NCI-H1417 (cell line): ENCODE data around the gene AKT1.
A peak's percentile ranks its signal among the peaks of the same experiment; 100 is the strongest.

ENCODE experiments used
- DNase-seq, 3 experiments: peaks; one replicate each; lab custom pipeline; 2025; lab: John Stamatoyannopoulos, UW

AKT1 gene

GRCh38 chr14:104799244-104800014 is 3.9 kb upstream of the AKT1 start:
- no peak for DNase-seq

- no peak for DNase-seq
Observed at GRCh38 chr14:104798300-104799243, 3.0 kb upstream of the AKT1 start.

- no peak for DNase-seq
Observed at GRCh38 chr14:104797115-104798044, 1.8 kb upstream of the AKT1 start.

- no peak for DNase-seq
Observed at GRCh38 chr14:104796687-104797081, 1.1 kb upstream of the AKT1 start.

- peak; percentile 52 to 54 (median 53) for DNase-seq
Observed at GRCh38 chr14:104795781-104796686, 486 bp upstream of the AKT1 start.

- peak in 1 of 3 experiments; percentile 46 for DNase-seq
Observed at GRCh38 chr14:104794631-104794992, 936 bp downstream of the AKT1 start.

- DNase-seq, result peak in 1 of 3 experiments; percentile 21
Observed at GRCh38 chr14:104794099-104794498, 1.4 kb downstream of the AKT1 start.

GRCh38 chr14:104793703-104793959 is 1.9 kb downstream of the AKT1 start:
- DNase-seq, result no peak

- no peak for DNase-seq
Observed at GRCh38 chr14:104792945-104793702, 2.4 kb downstream of the AKT1 start.

- peak in 2 of 3 experiments; percentile 50 to 71 for DNase-seq
Observed at GRCh38 chr14:104792101-104792884, 3.3 kb downstream of the AKT1 start.

- DNase-seq, result no peak
Observed at GRCh38 chr14:104791425-104791824, 4.1 kb downstream of the AKT1 start.

GRCh38 chr14:104789752-104790743 is 5.5 kb downstream of the AKT1 start:
- no peak for DNase-seq

- DNase-seq, result no peak
Observed at GRCh38 chr14:104788873-104789663, 6.5 kb downstream of the AKT1 start.

- peak in 2 of 3 experiments; percentile 96 to 98 for DNase-seq
Observed at GRCh38 chr14:104788161-104788818, 7.3 kb downstream of the AKT1 start.

- DNase-seq, result no peak
Observed at GRCh38 chr14:104787736-104788135, 7.8 kb downstream of the AKT1 start.

- no peak for DNase-seq
Observed at GRCh38 chr14:104786726-104787675, 8.5 kb downstream of the AKT1 start.
